Adipocyte (in vitro differentiated cells): ENCODE measurements around the gene WDR7.

Experiments used
- DNase-seq: peaks from one replicate; pipeline ENCODE4 v3.0.0-alpha.2; 2015; ENCODE audit warnings: low read depth
- H3K27me3 ChIP-seq: replicated peaks from 2 replicates; pipeline ENCODE4 v1.7.0; 2013; ENCODE audit warnings: mild to moderate bottlenecking, low read length, moderate library complexity; ENCODE audit not compliant: control insufficient read depth, insufficient read depth
- H3K36me3 ChIP-seq: 2 replicates; pipeline ENCODE4 v1.7.0; 2013; ENCODE audit warnings: low read length, mild to moderate bottlenecking, moderate library complexity; ENCODE audit not compliant: control insufficient read depth, insufficient read depth, severe bottlenecking
- H3K4me1 ChIP-seq: 2 replicates; pipeline ENCODE4 v1.7.0; 2013; ENCODE audit warnings: mild to moderate bottlenecking, low read length, moderate library complexity; ENCODE audit not compliant: control insufficient read depth, insufficient read depth
- H3K4me3 ChIP-seq: 2 replicates; pipeline ENCODE4 v1.7.0; 2013; ENCODE audit warnings: mild to moderate bottlenecking, low read length, moderate library complexity
- H3K9ac ChIP-seq: 2 replicates; pipeline ENCODE4 v1.7.0; 2013; ENCODE audit warnings: mild to moderate bottlenecking, low read length, moderate library complexity
- H3K9me3 ChIP-seq: 2 replicates; pipeline ENCODE4 v1.7.0; 2013; ENCODE audit warnings: mild to moderate bottlenecking, low read length, moderate library complexity; ENCODE audit not compliant: control insufficient read depth

WDR7 gene

DNA sequence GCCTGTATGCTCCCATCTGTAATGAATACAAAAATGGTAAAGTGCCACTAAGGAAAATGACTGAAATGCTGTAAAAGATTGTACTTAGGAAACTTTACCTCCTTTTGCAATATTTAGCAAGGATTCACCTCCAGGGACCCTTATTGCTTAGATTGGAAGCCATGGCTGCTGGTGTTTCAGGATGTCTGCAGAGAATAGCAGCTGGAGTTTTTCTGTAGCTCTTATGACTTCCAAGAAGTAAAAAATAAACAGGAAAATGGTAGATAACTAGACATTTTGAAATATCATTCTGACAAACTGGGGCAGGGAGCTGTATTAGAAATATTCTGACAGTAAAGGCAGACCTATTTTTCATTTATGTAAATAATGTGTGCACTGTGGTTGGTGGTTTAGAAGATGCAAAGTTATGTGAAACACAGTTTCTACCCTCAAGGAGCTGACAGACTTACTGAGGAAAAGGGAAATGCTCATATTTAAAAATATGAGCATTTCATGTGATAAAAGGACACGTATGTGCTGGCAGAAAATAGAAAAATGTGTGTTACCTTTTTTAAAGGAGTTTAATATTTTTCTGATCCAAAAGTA, 270.8 kb downstream of the WDR7 start:
- Histone ChIP-seq H3K27me3 (no peaks in the 10 kb centered on the region), H3K4me1 (no peaks in the 10 kb centered on the region), H3K9me3 (no peaks in the 10 kb centered on the region), H3K4me3 (no peak overlapping the region), H3K36me3 (no peaks in the 10 kb centered on the region), H3K9ac (no peak overlapping the region)
- DNase-seq = no peak

DNA sequence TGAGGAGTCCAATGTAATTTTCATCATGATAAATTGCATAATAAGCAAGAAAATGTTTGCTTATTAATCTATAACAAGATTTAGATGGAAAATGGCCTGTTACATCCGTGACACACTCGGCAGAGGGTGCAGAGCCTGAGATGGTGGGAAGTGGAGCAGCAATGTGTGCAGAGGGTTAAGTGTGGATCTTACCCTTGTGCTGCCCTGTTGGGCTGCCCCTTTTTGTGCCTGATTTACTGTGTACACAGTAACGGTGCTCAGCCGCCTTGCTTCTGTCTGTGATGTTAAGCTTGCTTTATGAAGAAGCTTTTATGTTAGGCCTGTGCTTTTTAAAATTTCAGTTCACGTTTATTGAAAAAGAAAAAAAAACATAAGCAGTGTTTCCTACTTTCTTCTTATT, 275.6 kb downstream of the WDR7 start:
- DNase-seq = no peak
- no peaks in the 10 kb centered on the region for H3K27me3 ChIP-seq
- no peak overlapping the region for H3K4me3 ChIP-seq
- H3K4me1 ChIP-seq = no peaks in the 10 kb centered on the region
- no peak overlapping the region for H3K9ac ChIP-seq
- H3K36me3 ChIP-seq = peaks cover 2% of the 10 kb centered on the region
- H3K9me3 ChIP-seq = no peaks in the 10 kb centered on the region

DNA sequence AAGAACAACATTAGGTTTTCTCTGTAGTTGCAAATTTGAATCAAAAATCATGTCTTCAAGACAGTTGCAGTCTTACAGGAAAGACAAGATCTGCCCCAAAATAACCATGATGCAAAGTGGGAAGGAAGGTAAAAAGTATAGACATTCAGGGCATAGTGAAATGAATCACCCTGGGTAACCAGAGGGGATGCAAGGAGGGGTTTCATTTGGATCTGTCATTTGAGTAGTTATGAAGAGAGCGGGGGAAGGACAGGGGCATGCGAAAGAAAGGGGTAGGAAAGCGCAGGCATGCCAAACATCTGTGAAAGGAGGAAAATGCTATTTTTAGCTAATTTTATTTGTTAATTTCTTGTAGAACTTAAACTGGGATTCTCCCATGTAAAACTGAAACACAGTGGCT, 276.6 kb downstream of the WDR7 start:
- H3K9ac ChIP-seq = no peak overlapping the region
- H3K4me1 ChIP-seq = no peaks in the 10 kb centered on the region
- H3K4me3 ChIP-seq = no peak overlapping the region
- H3K36me3 ChIP-seq = peaks cover 5% of the 10 kb centered on the region
- no peaks in the 10 kb centered on the region for H3K27me3 ChIP-seq
- no peaks in the 10 kb centered on the region for H3K9me3 ChIP-seq
- DNase-seq = no peak

DNA sequence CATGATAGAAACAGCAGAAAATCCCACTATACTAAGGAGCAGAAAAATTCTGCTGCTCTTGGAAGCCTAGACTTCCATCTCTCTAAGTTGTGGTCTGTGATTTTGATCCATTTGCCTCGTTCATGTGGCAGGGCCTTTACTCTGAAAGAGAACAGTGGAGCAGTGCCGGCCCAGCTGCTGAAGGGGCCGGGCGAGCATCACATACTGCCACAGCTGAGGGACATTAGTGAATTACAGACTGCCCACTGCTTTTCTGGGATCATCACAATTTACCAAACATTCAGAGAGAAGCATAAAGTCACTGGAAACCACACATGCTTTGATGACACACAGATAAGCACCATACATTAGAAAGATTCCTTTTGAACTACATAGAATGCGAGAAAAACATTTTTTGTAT, 278.7 kb downstream of the WDR7 start:
- Histone ChIP-seq H3K9me3 (no peaks in the 10 kb centered on the region), H3K4me3 (no peak overlapping the region), H3K27me3 (no peaks in the 10 kb centered on the region), H3K4me1 (no peaks in the 10 kb centered on the region), H3K36me3 (peaks cover 7% of the 10 kb centered on the region), H3K9ac (no peak overlapping the region)
- no peak for DNase-seq

DNA sequence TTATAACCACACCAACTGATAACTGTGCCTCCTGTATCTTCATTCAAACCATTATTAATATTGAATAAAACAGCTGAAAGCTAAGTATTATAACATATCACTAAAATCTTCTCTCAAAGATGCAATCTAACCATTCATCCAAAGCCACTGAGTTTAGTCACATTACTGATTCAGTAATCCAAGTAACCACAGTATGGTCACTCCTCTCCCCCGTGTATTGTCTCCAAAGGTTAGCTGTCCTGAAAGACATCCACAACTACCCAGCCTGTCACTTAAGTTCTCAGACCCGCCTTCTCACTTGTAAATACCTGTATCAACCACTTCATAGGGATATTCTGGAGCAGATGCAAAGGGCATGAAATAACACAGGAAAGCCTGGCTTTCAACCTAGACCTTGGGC, 282.3 kb downstream of the WDR7 start:
- no peaks in the 10 kb centered on the region for H3K9me3 ChIP-seq
- no peak overlapping the region for H3K4me3 ChIP-seq
- H3K4me1 ChIP-seq = no peaks in the 10 kb centered on the region
- DNase-seq = no peak
- no peak overlapping the region for H3K9ac ChIP-seq
- H3K27me3 ChIP-seq = no peaks in the 10 kb centered on the region
- H3K36me3 ChIP-seq = peaks cover 24% of the 10 kb centered on the region

DNA sequence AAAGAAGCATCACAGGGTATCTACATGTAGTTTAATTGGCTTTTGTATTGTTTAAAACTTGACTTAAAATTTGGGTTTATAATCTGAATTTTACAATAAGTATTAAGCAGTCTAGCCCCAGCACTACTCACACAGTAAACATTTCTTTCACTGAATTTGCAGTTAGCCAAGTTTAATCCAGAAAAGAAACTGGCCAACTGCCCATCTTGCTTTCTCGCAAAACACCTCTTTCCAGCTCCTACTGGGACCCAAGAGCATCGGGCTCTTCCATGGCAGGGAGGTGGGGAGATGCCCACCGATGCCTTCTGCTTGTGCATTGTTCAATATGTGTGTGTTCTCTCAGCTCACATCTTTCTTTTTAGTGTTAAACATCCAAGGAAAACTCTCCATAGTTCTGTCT, 283.0 kb downstream of the WDR7 start:
- Histone ChIP-seq H3K9me3 (no peaks in the 10 kb centered on the region), H3K9ac (no peak overlapping the region), H3K36me3 (peaks cover 24% of the 10 kb centered on the region), H3K4me3 (no peak overlapping the region), H3K4me1 (no peaks in the 10 kb centered on the region), H3K27me3 (no peaks in the 10 kb centered on the region)
- DNase-seq = no peak

DNA sequence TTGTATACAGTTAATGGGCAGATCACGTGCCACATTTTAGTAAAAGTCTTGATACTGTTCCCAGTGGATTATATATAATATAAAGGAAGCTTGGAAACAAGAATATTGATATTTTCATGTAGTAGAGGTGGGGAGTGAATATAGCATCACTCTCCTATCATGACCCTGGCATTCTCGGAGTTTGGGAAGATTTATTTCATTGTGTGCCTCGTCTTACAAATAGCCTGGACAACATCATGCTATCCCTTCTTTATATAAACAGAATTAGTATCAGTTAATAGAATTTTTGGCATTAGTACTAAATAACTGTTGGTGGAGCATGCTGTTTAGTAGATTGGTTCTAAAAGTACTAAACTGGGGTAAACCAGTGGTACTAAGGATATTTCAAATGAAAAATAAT, 283.7 kb downstream of the WDR7 start:
- H3K4me3 ChIP-seq = no peak overlapping the region
- H3K36me3 ChIP-seq = peaks cover 24% of the 10 kb centered on the region
- H3K27me3 ChIP-seq = no peaks in the 10 kb centered on the region
- no peak for DNase-seq
- no peaks in the 10 kb centered on the region for H3K9me3 ChIP-seq
- H3K9ac ChIP-seq = no peak overlapping the region
- H3K4me1 ChIP-seq = no peaks in the 10 kb centered on the region

DNA sequence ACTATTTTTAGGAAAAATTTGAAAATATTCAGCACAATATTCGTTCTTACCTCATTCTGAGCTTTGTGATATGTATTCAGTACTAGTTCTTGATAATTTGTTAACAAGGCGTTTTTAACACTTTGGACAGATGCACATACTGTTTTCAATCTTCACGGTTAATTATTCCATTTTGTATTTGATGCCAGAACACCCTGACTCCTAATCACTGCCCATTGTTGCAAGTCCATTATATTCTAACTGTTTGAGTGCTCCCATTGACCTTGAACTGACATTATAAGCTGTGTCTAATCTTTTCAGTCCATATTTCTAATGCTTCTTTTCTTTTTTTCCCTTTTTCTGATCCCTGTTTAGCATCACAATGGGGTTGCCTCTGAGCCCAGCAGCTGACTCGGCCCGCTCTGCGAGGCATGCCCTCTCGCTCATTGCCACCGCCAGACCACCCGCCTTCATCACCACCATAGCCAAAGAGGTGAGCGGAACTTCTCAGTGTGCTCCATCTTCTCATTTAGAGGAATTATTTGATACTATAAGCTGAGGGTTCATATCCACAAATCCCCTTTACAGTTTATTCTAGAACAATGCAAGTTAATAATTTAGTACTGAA, 284.4 kb downstream of the WDR7 start:
- Histone ChIP-seq H3K4me1 (no peaks in the 10 kb centered on the region), H3K9ac (no peak overlapping the region), H3K27me3 (no peaks in the 10 kb centered on the region), H3K36me3 (peaks cover 24% of the 10 kb centered on the region), H3K9me3 (no peaks in the 10 kb centered on the region), H3K4me3 (no peak overlapping the region)
- no peak for DNase-seq

DNA sequence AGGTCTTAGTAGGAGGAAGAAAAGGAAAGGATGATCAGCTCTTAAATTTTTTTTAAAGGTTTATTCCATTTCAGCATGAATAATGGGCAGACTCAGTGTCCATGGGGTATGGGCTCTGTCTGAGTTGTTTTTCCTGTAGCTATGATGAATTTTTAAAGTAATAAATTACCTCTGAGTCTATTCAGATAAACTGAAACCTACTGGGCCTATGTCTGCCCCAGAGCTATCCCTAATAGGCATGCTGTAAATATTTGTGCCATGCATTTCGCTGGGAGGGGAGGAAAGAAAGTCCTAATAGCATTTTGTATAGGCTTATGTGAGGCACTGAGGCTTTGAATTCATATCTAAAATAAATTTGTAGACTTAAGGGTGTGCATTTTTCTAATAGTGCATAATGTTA, 285.3 kb downstream of the WDR7 start:
- H3K27me3 ChIP-seq = no peaks in the 10 kb centered on the region
- H3K9ac ChIP-seq = no peak overlapping the region
- H3K36me3 ChIP-seq = peaks cover 24% of the 10 kb centered on the region
- no peaks in the 10 kb centered on the region for H3K9me3 ChIP-seq
- no peaks in the 10 kb centered on the region for H3K4me1 ChIP-seq
- no peak for DNase-seq
- no peak overlapping the region for H3K4me3 ChIP-seq

DNA sequence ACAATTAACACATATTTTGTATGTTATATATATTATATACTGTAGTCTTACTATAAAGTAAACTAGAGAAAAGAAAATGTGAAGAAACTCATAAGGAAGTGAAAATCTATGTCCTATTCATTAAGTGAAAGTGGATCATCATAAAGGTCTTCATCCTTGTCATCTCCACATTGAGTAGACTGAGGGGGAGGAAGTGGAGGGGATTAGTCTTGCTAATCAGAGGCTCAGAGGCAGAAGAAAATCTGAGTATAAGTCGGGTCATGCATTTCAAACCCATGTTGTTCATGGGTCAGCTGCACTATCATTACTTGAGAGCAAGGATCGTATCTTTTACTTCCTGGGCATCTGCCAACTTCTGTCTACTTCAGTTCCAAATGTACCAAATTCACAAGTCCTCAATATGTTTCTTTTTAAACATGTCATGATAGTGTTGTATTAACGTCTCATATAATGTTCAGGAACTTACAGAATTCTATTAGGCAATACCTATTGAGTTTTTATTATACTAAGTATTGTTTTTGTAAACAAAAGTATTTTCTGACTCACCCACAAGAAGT, 286.8 kb downstream of the WDR7 start:
- H3K36me3 ChIP-seq = peaks cover 17% of the 10 kb centered on the region
- H3K4me3 ChIP-seq = no peak overlapping the region
- no peak overlapping the region for H3K9ac ChIP-seq
- peak; percentile 43 for DNase-seq
- no peaks in the 10 kb centered on the region for H3K4me1 ChIP-seq
- no peaks in the 10 kb centered on the region for H3K27me3 ChIP-seq
- H3K9me3 ChIP-seq = no peaks in the 10 kb centered on the region

DNA sequence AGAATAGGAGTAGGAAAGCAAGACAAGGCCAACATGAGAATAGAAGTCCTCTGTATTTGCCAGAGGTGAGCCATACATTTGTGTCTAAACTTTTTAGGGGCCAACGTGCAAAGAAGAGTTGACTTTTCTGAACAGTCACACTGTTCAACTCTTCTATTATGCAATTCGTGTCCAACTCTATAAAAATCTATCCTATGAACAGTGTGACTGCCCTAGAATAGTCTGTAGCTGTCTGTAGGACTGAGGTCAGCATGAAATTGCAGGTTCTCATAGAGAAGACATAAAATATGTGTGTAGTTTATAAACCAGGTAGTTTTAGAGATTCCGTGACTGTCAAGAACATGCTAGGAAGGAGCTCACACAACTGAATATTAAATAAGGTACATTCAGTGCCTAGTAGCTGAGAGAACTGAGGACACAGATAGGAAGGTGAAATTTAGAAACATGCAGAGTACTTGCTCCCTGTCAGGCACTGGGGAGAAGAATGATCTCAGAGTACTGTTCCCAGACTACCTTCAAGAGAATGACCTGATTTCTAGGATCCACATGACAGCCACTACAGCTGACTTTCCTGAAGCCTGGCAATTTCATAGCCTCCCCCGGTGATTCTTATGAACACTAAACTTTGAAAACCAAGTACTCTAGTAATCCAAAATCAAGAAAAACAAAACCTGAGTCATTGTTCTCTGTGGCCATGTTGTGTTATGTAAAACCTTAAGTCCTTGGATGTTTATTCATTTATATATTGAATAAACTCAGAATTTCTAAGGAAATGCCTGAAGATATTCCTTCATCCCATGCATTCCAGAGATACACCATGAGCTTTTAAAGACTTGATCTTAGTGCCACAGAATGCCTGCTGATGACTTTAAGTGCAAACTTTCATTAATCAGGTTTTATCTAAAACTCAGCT, 294.3 kb downstream of the WDR7 start:
- Histone ChIP-seq H3K9ac (no peak overlapping the region), H3K27me3 (no peaks in the 10 kb centered on the region), H3K36me3 (no peaks in the 10 kb centered on the region), H3K4me3 (no peak overlapping the region), H3K4me1 (no peaks in the 10 kb centered on the region), H3K9me3 (no peaks in the 10 kb centered on the region)
- DNase-seq = peak; percentile 31
